Sigmoid colon (tissue), 4 donors: ENCODE results near the gene RBBP8NL.

Source experiments
- EP300 ChIP-seq, 4 donors: sonication (generic); formaldehyde crosslinking; IDR thresholded peaks; one replicate each; pipeline ENCODE4 v1.6.1; 2017; ENCODE audit warnings: antibody characterized with exemption in 4 of 4
- POLR2AphosphoS5 ChIP-seq, 4 donors: sonication (generic); formaldehyde crosslinking; IDR thresholded peaks; one replicate each; pipeline ENCODE4 v1.6.1; 2017; ENCODE audit warnings: antibody characterized with exemption in 4 of 4
- TF ChIP-seq, protein P1 (sequence below), 4 experiments: fragments of 450-650 bp in 3 of 4; fragments of 200-600 bp in 1 of 4; IDR thresholded peaks; one replicate each; pipeline ENCODE4 v1.5.1; 2016 to 2019; ENCODE audit warnings: antibody characterized with exemption in 4 of 4, mild to moderate bottlenecking in 3 of 4, moderate library complexity in 2 of 4

DNA sequence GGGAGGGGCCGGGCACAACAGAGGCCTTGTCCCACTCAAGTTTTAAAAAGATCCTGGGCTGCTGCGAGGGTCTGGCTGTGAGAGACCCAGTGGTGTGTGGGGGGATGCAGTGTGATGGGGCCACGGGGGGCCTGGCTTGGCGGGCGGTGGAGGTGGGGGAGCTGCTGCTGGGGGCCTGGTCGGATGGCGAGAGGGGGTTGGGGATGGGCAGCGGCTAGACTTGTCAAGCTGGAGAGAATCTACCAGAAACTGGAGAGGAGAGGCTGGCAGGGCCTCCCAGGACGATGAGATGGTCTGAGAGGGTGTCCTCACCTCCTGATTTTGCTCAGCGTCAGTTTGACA is 35.3 kb downstream of the RBBP8NL start:
- TF ChIP-seq, protein P1, sequence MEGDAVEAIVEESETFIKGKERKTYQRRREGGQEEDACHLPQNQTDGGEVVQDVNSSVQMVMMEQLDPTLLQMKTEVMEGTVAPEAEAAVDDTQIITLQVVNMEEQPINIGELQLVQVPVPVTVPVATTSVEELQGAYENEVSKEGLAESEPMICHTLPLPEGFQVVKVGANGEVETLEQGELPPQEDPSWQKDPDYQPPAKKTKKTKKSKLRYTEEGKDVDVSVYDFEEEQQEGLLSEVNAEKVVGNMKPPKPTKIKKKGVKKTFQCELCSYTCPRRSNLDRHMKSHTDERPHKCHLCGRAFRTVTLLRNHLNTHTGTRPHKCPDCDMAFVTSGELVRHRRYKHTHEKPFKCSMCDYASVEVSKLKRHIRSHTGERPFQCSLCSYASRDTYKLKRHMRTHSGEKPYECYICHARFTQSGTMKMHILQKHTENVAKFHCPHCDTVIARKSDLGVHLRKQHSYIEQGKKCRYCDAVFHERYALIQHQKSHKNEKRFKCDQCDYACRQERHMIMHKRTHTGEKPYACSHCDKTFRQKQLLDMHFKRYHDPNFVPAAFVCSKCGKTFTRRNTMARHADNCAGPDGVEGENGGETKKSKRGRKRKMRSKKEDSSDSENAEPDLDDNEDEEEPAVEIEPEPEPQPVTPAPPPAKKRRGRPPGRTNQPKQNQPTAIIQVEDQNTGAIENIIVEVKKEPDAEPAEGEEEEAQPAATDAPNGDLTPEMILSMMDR (IDR thresholded peaks at IDR 0.05), result no peak
- TF ChIP-seq EP300 (IDR thresholded peaks at IDR 0.05) (no peak), POLR2AphosphoS5 (IDR thresholded peaks at IDR 0.05) (no peak)
